Esophagus squamous epithelium (tissue), 5 donors: ENCODE results near the gene TXNRD1. TPM values are rescaled to one million over a fixed set of nuclear protein-coding genes. Genes with fewer than 3 reads are reported as not detected.
"Not testable (repeated sequence)": the region's sequence is repeated elsewhere in the genome, so short reads cannot be mapped to it uniquely, and the experiment has no call there.

Source experiments
- DNase-seq: peaks from one replicate; lab custom pipeline; 2025; lab: John Stamatoyannopoulos, UW
- H3K27ac ChIP-seq, 4 donors: fragments of 200-600 bp; sonication (generic); one replicate each; pipeline ENCODE4 v1.5.1; 2016 to 2019; ENCODE audit warnings: mild to moderate bottlenecking in 1 of 4
- H3K27me3 ChIP-seq, 4 donors: fragments of 200-600 bp; sonication (generic); 1 replicate in 3 of 4; 2 replicates in 1 of 4; pipeline versions ENCODE4 v1.5.1 to v1.6.0; 2017 to 2021; ENCODE audit warnings: antibody characterized with exemption in 1 of 4
- H3K36me3 ChIP-seq, 3 donors: fragments of 200-600 bp; sonication (generic); one replicate each; pipeline ENCODE4 v1.5.1; 2016 to 2019
- H3K4me1 ChIP-seq, 3 donors: fragments of 200-600 bp; sonication (generic); one replicate each; pipeline ENCODE4 v1.5.1; 2017 to 2019
- H3K4me3 ChIP-seq, 4 donors: fragments of 200-600 bp; sonication (generic); 1 replicate in 3 of 4; 2 replicates in 1 of 4; pipeline ENCODE4 v1.5.1; 2016 to 2019; ENCODE audit warnings: mild to moderate bottlenecking in 2 of 4, moderate library complexity in 1 of 4
- H3K9me3 ChIP-seq, 3 donors: fragments of 200-600 bp; sonication (generic); one replicate each; pipeline ENCODE4 v1.5.1; 2016 to 2019
- CTCF ChIP-seq, 6 experiments: fragments of 450-650 bp in 4 of 6; fragments of 200-600 bp in 2 of 6; sonication (generic) in 2 of 6; IDR thresholded peaks; one replicate each; pipeline ENCODE4 v1.5.1; 2016 to 2019; ENCODE audit warnings: antibody characterized with exemption in 6 of 6, mild to moderate bottlenecking in 4 of 6, moderate library complexity in 4 of 6
- POLR2A ChIP-seq, 4 donors: fragments of 450-650 bp; IDR thresholded peaks; one replicate each; pipeline ENCODE4 v1.6.1; 2017; ENCODE audit warnings: antibody characterized with exemption in 4 of 4, mild to moderate bottlenecking in 4 of 4, moderate library complexity in 3 of 4
- WGBS, 2 donors: methylation state at CpG; one replicate each; pipeline ENCODE4 v1.1.5; 2018; 5-methylcytosine and 5-hydroxymethylcytosine counted together
- intact Hi-C: fragments of 100-400 bp; cut with DNase I; formaldehyde crosslinking; loops from one replicate; pipeline ENCODE4 v1.15.0; 2022
- total RNA-seq, 4 donors: library from RNA; depleted of rRNA; stranded (reverse); fragments of >200 nt; gene quantifications; one replicate each; pipeline ENCODE4 v1.1.0, GENCODE V29; 2016
- donor health status: DM: yes; HTN: yes; CAD: no.

The TXNRD1 gene
- total RNA-seq, 4 donors from 2014 or later: 40.6 to 125 (median 82.0) TPM

- peaks cover 0 to 54% (median 10%) of the 10 kb centered on the region in 3 donors for H3K36me3 ChIP-seq
- intact Hi-C loops: no loop called here
- peaks cover 13 to 72% (median 30%) of the 10 kb centered on the region in 3 donors for H3K4me1 ChIP-seq
- no peak for TF ChIP-seq POLR2A (IDR thresholded peaks at IDR 0.05)
- no peak for TF ChIP-seq CTCF (IDR thresholded peaks at IDR 0.05)
- H3K27me3 ChIP-seq: no peaks in the 10 kb centered on the region
- DNase-seq: no peak
- H3K4me3 ChIP-seq: no peak overlapping the region
- no peak overlapping the region for H3K27ac ChIP-seq
- no peaks in the 10 kb centered on the region for H3K9me3 ChIP-seq
- 94 to 99% methylated on average over 5 of the region's 5 CpGs for WGBS, 2 donors
Measured at GRCh38 chr12:104290855-104291254, 75.3 kb downstream of the TXNRD1 start.

- H3K4me1 ChIP-seq: peaks cover 5 to 75% (median 30%) of the 10 kb centered on the region in 3 donors
- WGBS, 2 donors: 29 to 50% methylated on average over 4 to 5 of the region's 5 CpGs
- intact Hi-C loops: no loop called here
- no peak for DNase-seq
- TF ChIP-seq CTCF (IDR thresholded peaks at IDR 0.05): no peak
- H3K36me3 ChIP-seq: peaks cover 0 to 65% (median 10%) of the 10 kb centered on the region in 3 donors
- H3K9me3 ChIP-seq: no peaks in the 10 kb centered on the region
- H3K27ac ChIP-seq: peak overlapping the region in 1 of 4 donors; percentile 11
- no peak overlapping the region for H3K4me3 ChIP-seq
- H3K27me3 ChIP-seq: no peaks in the 10 kb centered on the region
Measured at GRCh38 chr12:104291867-104292524, 76.4 kb downstream of the TXNRD1 start.

GRCh38 chr12:104292872-104293794 lies 77.6 kb downstream of the TXNRD1 start:
- Histone ChIP-seq H3K27ac (peak overlapping the region in 1 of 4 donors; percentile 12), H3K9me3 (no peaks in the 10 kb centered on the region), H3K36me3 (peaks cover 0 to 76% (median 10%) of the 10 kb centered on the region in 3 donors), H3K4me3 (no peak overlapping the region), H3K4me1 (peaks cover 5 to 81% (median 37%) of the 10 kb centered on the region in 3 donors), H3K27me3 (no peaks in the 10 kb centered on the region)
- TF ChIP-seq POLR2A (IDR thresholded peaks at IDR 0.05) (no peak), CTCF (IDR thresholded peaks at IDR 0.05) (no peak)
- WGBS, 2 donors: 91 to 100% methylated on average over 2 to 9 of the region's 12 CpGs
- intact Hi-C loops: no loop called here
- DNase-seq: no peak

GRCh38 chr12:104294158-104294859 lies 78.7 kb downstream of the TXNRD1 start:
- DNase-seq: not testable (repeated sequence)

More at GRCh38 chr12:104294158-104294859, 78.7 kb downstream of the TXNRD1 start:
- intact Hi-C loops, H3K27me3 ChIP-seq, H3K9me3 ChIP-seq: not testable (repeated sequence)
- Histone ChIP-seq H3K36me3 (peaks cover 0 to 85% (median 10%) of the 10 kb centered on the region in 3 donors), H3K27ac (peak overlapping the region in 2 of 4 donors; percentile 15 to 47), H3K4me1 (peaks cover 5 to 76% (median 43%) of the 10 kb centered on the region in 3 donors), H3K4me3 (peak overlapping the region in 1 of 4 donors; percentile 10)
- peak in 2 of 6 experiments; percentile 10 to 29 for TF ChIP-seq CTCF (IDR thresholded peaks at IDR 0.05)
- WGBS, 2 donors: 83 to 95% methylated on average over 3 to 7 of the region's 17 CpGs
